Chondrocyte (in vitro differentiated cells): ENCODE measurements around the gene LAMA1. TPM values are rescaled to one million over a fixed set of nuclear protein-coding genes. Genes with fewer than 3 reads are reported as not detected.

Experiments used
- DNase-seq: peaks from one replicate; pipeline ENCODE4 v3.0.0; 2021; ENCODE audit warnings: mixed read lengths, low spot score
- H3K27ac Mint-ChIP-seq: one replicate; pipeline ENCODE4 v1.8.0; 2021; ENCODE audit warnings: mild to moderate bottlenecking, moderate library complexity, mixed read lengths; ENCODE audit not compliant: unreplicated experiment
- H3K27me3 Mint-ChIP-seq: 2 replicates; pipeline ENCODE4 v1.8.0; 2021; ENCODE audit warnings: low read depth, mixed read lengths
- H3K36me3 Mint-ChIP-seq: 2 replicates; pipeline ENCODE4 v1.8.0; 2021; ENCODE audit warnings: low read depth, mixed read lengths
- H3K4me1 Mint-ChIP-seq: 2 replicates; pipeline ENCODE4 v1.8.0; 2021; ENCODE audit warnings: low read depth, mild to moderate bottlenecking, mixed read lengths
- H3K4me3 Mint-ChIP-seq: one replicate; pipeline ENCODE4 v1.8.0; 2021; ENCODE audit warnings: mild to moderate bottlenecking, moderate library complexity, mixed read lengths; ENCODE audit not compliant: unreplicated experiment
- H3K9me3 Mint-ChIP-seq: 2 replicates; pipeline ENCODE4 v1.8.0; 2021; ENCODE audit warnings: low read depth, mixed read lengths
- CTCF ChIP-seq: fragments of 200-600 bp; sonication (generic); IDR thresholded peaks from 2 replicates; pipeline ENCODE4 v1.5.0; 2021; ENCODE audit warnings: antibody characterized with exemption, mild to moderate bottlenecking, moderate library complexity
- total RNA-seq: library from RNA; stranded (reverse); gene quantifications from 3 replicates; pipeline ENCODE4 v1.2.1, GENCODE V29; 2021

LAMA1 gene
- total RNA-seq, 1 donor from 2014 or later = 2.3 TPM

- Mint-ChIP-seq H3K27ac (no peak overlapping the region), H3K27me3 (no peaks in the 10 kb centered on the region), H3K4me1 (no peaks in the 10 kb centered on the region), H3K36me3 (no peaks in the 10 kb centered on the region), H3K4me3 (no peak overlapping the region), H3K9me3 (peaks cover 4% of the 10 kb centered on the region)
- TF ChIP-seq CTCF = no peak
- no peak for DNase-seq
Observed at GRCh38 chr18:7047336-7047735, 70.3 kb downstream of the LAMA1 start.

- TF ChIP-seq CTCF = peak; percentile 82
- no peaks in the 10 kb centered on the region for H3K27me3 Mint-ChIP-seq
- peaks cover 15% of the 10 kb centered on the region for H3K4me1 Mint-ChIP-seq
- H3K27ac Mint-ChIP-seq = peak overlapping the region; percentile 73
- H3K36me3 Mint-ChIP-seq = no peaks in the 10 kb centered on the region
- H3K4me3 Mint-ChIP-seq = no peak overlapping the region
- peaks cover 3% of the 10 kb centered on the region for H3K9me3 Mint-ChIP-seq
- DNase-seq = no peak
Observed at GRCh38 chr18:7038330-7038851, 79.2 kb downstream of the LAMA1 start.

- H3K27ac Mint-ChIP-seq = no peak overlapping the region
- TF ChIP-seq CTCF = no peak
- no peak for DNase-seq
- no peak overlapping the region for H3K4me3 Mint-ChIP-seq
- no peaks in the 10 kb centered on the region for H3K27me3 Mint-ChIP-seq
- no peaks in the 10 kb centered on the region for H3K36me3 Mint-ChIP-seq
- peaks cover 3% of the 10 kb centered on the region for H3K9me3 Mint-ChIP-seq
- peaks cover 15% of the 10 kb centered on the region for H3K4me1 Mint-ChIP-seq
Observed at GRCh38 chr18:7037470-7037869, 80.1 kb downstream of the LAMA1 start.

- Mint-ChIP-seq H3K27ac (no peak overlapping the region), H3K27me3 (no peaks in the 10 kb centered on the region), H3K9me3 (peaks cover 3% of the 10 kb centered on the region), H3K36me3 (no peaks in the 10 kb centered on the region), H3K4me3 (no peak overlapping the region), H3K4me1 (peaks cover 15% of the 10 kb centered on the region)
- DNase-seq = no peak
- no peak for TF ChIP-seq CTCF
Observed at GRCh38 chr18:7035807-7036206, 81.8 kb downstream of the LAMA1 start.

- no peak for TF ChIP-seq CTCF
- no peak for DNase-seq
- Mint-ChIP-seq H3K9me3 (no peaks in the 10 kb centered on the region), H3K36me3 (no peaks in the 10 kb centered on the region), H3K27me3 (no peaks in the 10 kb centered on the region), H3K27ac (no peak overlapping the region), H3K4me3 (no peak overlapping the region), H3K4me1 (peaks cover 15% of the 10 kb centered on the region)
Observed at GRCh38 chr18:7034924-7035323, 82.7 kb downstream of the LAMA1 start.
